KMS-11 (cell line): ENCODE data around the gene SLC37A3.
"Not testable (repeated sequence)": the region's sequence is repeated elsewhere in the genome, so short reads cannot be mapped to it uniquely, and the experiment has no call there.

Experiments used
- H2AFZ ChIP-seq: fragments of 200-600 bp; sonication (generic); 2 replicates; pipeline ENCODE4 v1.6.1; 2016; ENCODE audit warnings: antibody characterized with exemption, mixed run types, low read depth
- H3K27ac ChIP-seq: fragments of 200-600 bp; sonication (generic); 2 replicates; pipeline ENCODE4 v1.6.1; 2016; ENCODE audit warnings: mild to moderate bottlenecking, mixed run types
- H3K27me3 ChIP-seq: fragments of 200-600 bp; sonication (generic); 2 replicates; pipeline ENCODE4 v1.6.1; 2017; ENCODE audit warnings: mild to moderate bottlenecking, low read depth, mixed run types, moderate library complexity; ENCODE audit not compliant: insufficient read depth
- H3K36me3 ChIP-seq: fragments of 200-600 bp; sonication (generic); 2 replicates; pipeline ENCODE4 v1.6.1; 2017; ENCODE audit warnings: mild to moderate bottlenecking, mixed run types; ENCODE audit not compliant: insufficient read depth
- H3K4me1 ChIP-seq: fragments of 200-600 bp; sonication (generic); 2 replicates; pipeline ENCODE4 v1.6.1; 2016; ENCODE audit warnings: mild to moderate bottlenecking, low read depth, mixed run types; ENCODE audit not compliant: poor library complexity, severe bottlenecking
- H3K4me2 ChIP-seq: fragments of 200-600 bp; sonication (generic); 2 replicates; pipeline ENCODE4 v1.7.0; 2016; ENCODE audit warnings: mild to moderate bottlenecking, mixed run types
- H3K4me3 ChIP-seq: fragments of 200-600 bp; sonication (generic); IDR thresholded peaks from 2 replicates; pipeline ENCODE4 v1.6.1; 2017; ENCODE audit warnings: low read depth, low read length, mixed read lengths; ENCODE audit not compliant: insufficient read depth
- H3K79me2 ChIP-seq: fragments of 200-600 bp; sonication (generic); 2 replicates; pipeline ENCODE4 v1.6.1; 2016; ENCODE audit warnings: low read depth, mixed run types; ENCODE audit not compliant: insufficient read depth
- H3K9ac ChIP-seq: fragments of 200-600 bp; sonication (generic); 2 replicates; pipeline ENCODE4 v1.6.1; 2016; ENCODE audit warnings: mild to moderate bottlenecking, mixed run types
- H4K20me1 ChIP-seq: fragments of 200-600 bp; sonication (generic); 2 replicates; pipeline ENCODE4 v1.6.1; 2016; ENCODE audit warnings: mild to moderate bottlenecking, mixed run types; ENCODE audit not compliant: insufficient read depth
- CTCF ChIP-seq: fragments of 200-600 bp; sonication (generic); conservative IDR thresholded peaks from 2 replicates; pipeline ENCODE4 v1.6.1; 2017; ENCODE audit warnings: low read depth, mild to moderate bottlenecking, antibody characterized with exemption, low read length, moderate library complexity, mixed read lengths

The SLC37A3 gene

GRCh38 chr7:140315498-140316164 is 82.7 kb downstream of the SLC37A3 start:
- Histone ChIP-seq H3K27me3 (no peaks in the 10 kb centered on the region), H3K4me2 (no peak overlapping the region), H4K20me1 (no peaks in the 10 kb centered on the region), H3K4me3 (no peak overlapping the region), H3K79me2 (no peaks in the 10 kb centered on the region), H3K9ac (no peak overlapping the region), H3K4me1 (peaks cover 2% of the 10 kb centered on the region), H3K36me3 (no peaks in the 10 kb centered on the region), H3K27ac (no peak overlapping the region), H2AFZ (no peak overlapping the region)
- TF ChIP-seq CTCF = no peak

DNA sequence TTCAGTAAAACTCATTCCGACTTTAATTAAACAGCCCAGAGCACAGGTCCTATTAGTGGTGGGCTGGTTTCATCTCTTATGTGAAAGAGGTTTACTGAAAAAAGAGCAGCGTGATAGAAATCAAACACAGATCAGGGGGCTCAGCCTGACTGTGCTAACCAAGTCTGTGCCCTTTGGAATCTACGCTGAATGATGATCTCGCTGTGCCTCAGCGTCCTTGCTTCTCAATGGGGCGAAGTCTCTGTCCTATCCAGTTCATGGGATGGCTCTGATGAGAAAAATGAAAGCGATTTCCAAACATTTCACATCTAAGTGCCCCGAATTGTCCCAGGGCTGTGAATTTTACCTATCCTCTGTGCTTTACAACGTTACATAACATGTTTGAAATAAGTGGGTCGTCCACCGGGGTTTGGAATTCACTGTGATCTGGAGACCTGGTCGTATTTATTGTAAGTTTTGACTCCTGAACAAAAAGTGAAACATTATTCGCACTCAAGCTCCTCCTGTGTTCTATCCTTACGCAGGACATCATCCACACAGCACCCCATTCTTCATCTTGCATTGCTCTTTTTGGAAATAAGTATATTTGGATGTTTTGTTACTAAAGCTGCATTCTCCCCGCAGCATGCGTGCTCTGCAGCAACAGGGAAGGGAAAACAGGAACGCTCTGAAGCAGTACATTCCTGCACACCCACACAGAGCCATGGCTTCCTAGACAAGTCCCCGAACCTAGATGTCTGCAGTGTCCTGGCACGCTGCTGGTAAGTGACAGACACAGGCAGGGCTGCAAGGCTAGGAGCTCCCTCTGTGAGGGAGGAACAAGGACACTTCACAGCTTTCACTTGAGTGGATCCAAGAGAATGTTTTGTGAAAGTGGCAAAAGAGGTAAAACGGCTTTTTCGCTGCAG is 83.5 kb downstream of the SLC37A3 start:
- Histone ChIP-seq H2AFZ (no peak overlapping the region), H3K27ac (no peak overlapping the region), H3K4me3 (no peak overlapping the region), H3K4me2 (no peak overlapping the region), H4K20me1 (no peaks in the 10 kb centered on the region), H3K27me3 (no peaks in the 10 kb centered on the region), H3K9ac (no peak overlapping the region), H3K79me2 (no peaks in the 10 kb centered on the region), H3K4me1 (peaks cover 6% of the 10 kb centered on the region), H3K36me3 (no peaks in the 10 kb centered on the region)
- TF ChIP-seq CTCF = no peak

- H3K9ac ChIP-seq = no peak overlapping the region
- TF ChIP-seq CTCF = no peak
- no peaks in the 10 kb centered on the region for H3K27me3 ChIP-seq
- H3K4me1 ChIP-seq = peaks cover 6% of the 10 kb centered on the region
- no peaks in the 10 kb centered on the region for H3K79me2 ChIP-seq
- no peaks in the 10 kb centered on the region for H4K20me1 ChIP-seq
- H2AFZ ChIP-seq = no peak overlapping the region
- H3K4me2 ChIP-seq = no peak overlapping the region
- H3K27ac ChIP-seq = no peak overlapping the region
- no peaks in the 10 kb centered on the region for H3K36me3 ChIP-seq
- H3K4me3 ChIP-seq = no peak overlapping the region
Measured at GRCh38 chr7:140312141-140312846, 86.0 kb downstream of the SLC37A3 start.

DNA sequence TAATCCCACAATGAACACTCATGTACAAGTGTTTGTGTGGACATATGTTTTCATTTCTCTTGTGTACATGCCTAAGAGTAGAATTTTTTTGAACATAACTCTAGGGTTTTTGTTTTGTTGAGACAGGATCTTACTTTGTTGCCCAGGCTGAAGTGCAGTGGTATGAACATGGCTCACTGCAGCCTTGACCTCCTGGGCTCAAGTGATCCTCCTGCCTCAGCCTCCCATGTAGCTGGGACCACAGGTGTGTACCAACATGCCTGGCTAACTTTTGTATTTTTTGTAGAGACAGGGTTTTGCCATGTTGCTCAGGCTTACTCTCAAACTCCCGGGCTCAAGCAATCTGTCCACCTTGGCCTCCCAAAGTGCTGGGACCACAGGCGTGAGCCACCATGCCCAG is 87.2 kb downstream of the SLC37A3 start:
- H3K4me3 ChIP-seq, H3K4me2 ChIP-seq, H3K4me1 ChIP-seq, H3K79me2 ChIP-seq, H2AFZ ChIP-seq, H4K20me1 ChIP-seq, H3K27ac ChIP-seq, H3K9ac ChIP-seq, H3K27me3 ChIP-seq, H3K36me3 ChIP-seq: not testable (repeated sequence)
